Colonic mucosa (tissue), 4 donors: ENCODE measurements around the gene PBRM1. TPM values are rescaled to one million over a fixed set of nuclear protein-coding genes. Genes with fewer than 3 reads are reported as not detected.

Source experiments
- DNase-seq: peaks from one replicate; pipeline ENCODE4 v3.0.0-alpha.2; 2020
- H3K27ac ChIP-seq: fragments of 200-600 bp; one replicate; pipeline ENCODE4 v1.8.0; 2021
- H3K27me3 ChIP-seq: fragments of 200-600 bp; one replicate; pipeline ENCODE4 v1.8.0; 2021
- H3K36me3 ChIP-seq: fragments of 200-600 bp; one replicate; pipeline ENCODE4 v1.8.0; 2021
- H3K4me1 ChIP-seq: fragments of 200-600 bp; one replicate; pipeline ENCODE4 v1.8.0; 2021; ENCODE audit warnings: mild to moderate bottlenecking
- H3K4me3 ChIP-seq: fragments of 200-600 bp; one replicate; pipeline ENCODE4 v1.8.0; 2021
- H3K9ac ChIP-seq, 2 donors: one replicate each; pipeline ENCODE4 v1.7.0; 2013; ENCODE audit warnings: control low read depth in 2 of 2, low read depth in 2 of 2, low read length in 2 of 2
- H3K9me3 ChIP-seq: fragments of 200-600 bp; one replicate; pipeline ENCODE4 v1.8.0; 2021
- CTCF ChIP-seq: fragments of 200-600 bp; IDR thresholded peaks from one replicate; pipeline ENCODE4 v1.8.0; 2022; ENCODE audit warnings: antibody characterized with exemption, mild to moderate bottlenecking
- intact Hi-C: fragments of 100-400 bp; cut with DNase I; formaldehyde crosslinking; loops from one replicate; pipeline ENCODE4 v1.14.1; 2022
- total RNA-seq, 2 donors: library from RNA; stranded (reverse); fragmentation: NEBNext Ultra II Directional in 1 of 2; extraction: Animal tissue kit (Norgen Biotek cat#: 25700) in 1 of 2; gene quantifications; one replicate each; pipeline ENCODE4 v1.2.1, GENCODE V29; 2021
- donor health status: healthy.
- donor health status: DM: no; HTN: no; CAD: no.
- donor health status: DM: no; HTN: no; CAD: no.

The PBRM1 gene
- total RNA-seq, 2 donors from 2014 or later, result 53.6 to 65.7 TPM

DNA sequence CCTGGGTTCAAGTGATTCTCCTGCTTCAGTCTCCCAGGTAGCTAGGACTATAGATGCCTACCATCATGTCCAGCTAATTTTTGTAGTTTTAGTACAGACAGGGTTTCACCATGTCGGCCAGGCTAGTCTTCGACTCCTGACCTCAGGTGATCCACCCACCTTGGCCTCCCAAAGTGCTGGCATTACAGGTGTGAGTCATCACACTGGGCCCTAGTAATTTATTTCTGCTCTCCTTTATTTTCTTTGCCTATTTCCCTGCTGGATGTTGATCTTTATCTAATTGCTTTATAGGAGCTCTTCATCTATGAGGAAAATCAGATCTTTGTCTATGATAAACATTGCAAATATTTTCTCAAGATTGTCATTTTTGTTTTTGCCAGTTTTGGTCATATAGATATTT is 117.6 kb downstream of the PBRM1 start:
- Histone ChIP-seq H3K27me3 (no peaks in the 10 kb centered on the region), H3K4me1 (no peaks in the 10 kb centered on the region), H3K4me3 (no peak overlapping the region), H3K27ac (no peak overlapping the region), H3K36me3 (no peaks in the 10 kb centered on the region), H3K9me3 (no peaks in the 10 kb centered on the region), H3K9ac (no peak overlapping the region)
- no peak for DNase-seq
- intact Hi-C loops, result no loop called here
- TF ChIP-seq CTCF, result no peak

GRCh38 chr3:52563984-52564383 is 121.7 kb downstream of the PBRM1 start:
- intact Hi-C loops, result no loop called here
- H3K36me3 ChIP-seq, result peaks cover 7% of the 10 kb centered on the region
- no peak for TF ChIP-seq CTCF

GRCh38 chr3:52561028-52561747 is 124.5 kb downstream of the PBRM1 start:
- no peak overlapping the region for H3K4me3 ChIP-seq
- no peak overlapping the region for H3K27ac ChIP-seq
- no peak for TF ChIP-seq CTCF
- H3K9ac ChIP-seq, result no peak overlapping the region
- H3K4me1 ChIP-seq, result no peaks in the 10 kb centered on the region
- no peaks in the 10 kb centered on the region for H3K9me3 ChIP-seq
- intact Hi-C loops, result no loop called here
- H3K27me3 ChIP-seq, result no peaks in the 10 kb centered on the region
- no peak for DNase-seq
- H3K36me3 ChIP-seq, result peaks cover 20% of the 10 kb centered on the region

More at GRCh38 chr3:52563984-52564383, 121.7 kb downstream of the PBRM1 start:
- no peak overlapping the region for H3K9ac ChIP-seq
- H3K4me1 ChIP-seq, result no peaks in the 10 kb centered on the region
- no peak overlapping the region for H3K4me3 ChIP-seq
- H3K9me3 ChIP-seq, result no peaks in the 10 kb centered on the region
- DNase-seq, result no peak
- no peak overlapping the region for H3K27ac ChIP-seq
- no peaks in the 10 kb centered on the region for H3K27me3 ChIP-seq

DNA sequence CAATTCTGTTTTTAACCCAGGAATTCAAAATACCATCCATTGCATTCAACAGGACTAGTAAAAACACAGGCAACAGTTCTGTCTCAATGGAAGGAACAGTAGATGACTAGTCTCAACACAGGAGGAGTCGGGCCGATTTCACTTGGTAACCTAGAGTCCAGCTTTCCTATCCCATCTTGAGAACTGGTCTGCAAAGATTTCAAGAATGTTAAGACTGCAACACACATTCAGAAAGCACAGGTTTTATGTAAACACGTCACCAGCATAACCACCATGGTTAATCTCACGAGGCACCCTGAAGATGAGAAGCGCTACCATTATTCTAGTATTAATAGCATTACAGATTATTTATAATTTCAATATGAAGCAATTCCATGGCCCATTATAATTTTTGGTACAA is 127.3 kb downstream of the PBRM1 start:
- Histone ChIP-seq H3K27ac (no peak overlapping the region), H3K9ac (no peak overlapping the region), H3K4me1 (no peaks in the 10 kb centered on the region), H3K9me3 (no peaks in the 10 kb centered on the region), H3K27me3 (no peaks in the 10 kb centered on the region), H3K4me3 (no peak overlapping the region), H3K36me3 (peaks cover 20% of the 10 kb centered on the region)
- intact Hi-C loops, result no loop called here
- no peak for DNase-seq
- no peak for TF ChIP-seq CTCF

- no peak for DNase-seq
- no peaks in the 10 kb centered on the region for H3K27me3 ChIP-seq
- H3K4me1 ChIP-seq, result no peaks in the 10 kb centered on the region
- no peaks in the 10 kb centered on the region for H3K9me3 ChIP-seq
- H3K36me3 ChIP-seq, result peaks cover 20% of the 10 kb centered on the region
- H3K27ac ChIP-seq, result no peak overlapping the region
- TF ChIP-seq CTCF, result no peak
- intact Hi-C loops, result no loop called here
- H3K4me3 ChIP-seq, result no peak overlapping the region
- no peak overlapping the region for H3K9ac ChIP-seq
These were observed 128.4 kb downstream of the PBRM1 start for GRCh38 chr3:52557011-52557960.
